Brain microvascular endothelial cell (primary cell): ENCODE data around the gene ANKRD11.

ENCODE experiments used
- DNase-seq: peaks from one replicate; pipeline ENCODE4 v3.0.0-alpha.2; 2020
- H3K27ac ChIP-seq: fragments of 250-450 bp; sonication (Bioruptor Pico); 2 replicates; pipeline ENCODE4 v1.5.1; 2020; ENCODE audit warnings: mild to moderate bottlenecking, moderate library complexity
- H3K27me3 ChIP-seq: fragments of 250-450 bp; sonication (Bioruptor Pico); replicated peaks from 2 replicates; pipeline ENCODE4 v1.5.1; 2020; ENCODE audit warnings: mild to moderate bottlenecking
- H3K36me3 ChIP-seq: fragments of 250-450 bp; sonication (Bioruptor Pico); replicated peaks from 2 replicates; pipeline ENCODE4 v1.5.1; 2020; ENCODE audit warnings: mild to moderate bottlenecking
- H3K4me3 ChIP-seq: 2 replicates; pipeline ENCODE4 v1.5.1; 2011; ENCODE audit warnings: low read depth, mild to moderate bottlenecking, control low read depth, low read length, moderate library complexity
- in situ Hi-C: cut with HindIII; loops from 2 replicates; pipeline ENCODE4 v1.10.0; 2017; ENCODE audit warnings: low sequenced_read_pairs, low pct_ligation_motif_present
- TF ChIP-seq, protein P1 (sequence below): IDR thresholded peaks from 2 replicates; pipeline ENCODE4 v1.5.1; 2011; ENCODE audit warnings: low read depth, mild to moderate bottlenecking, moderate library complexity, low read length, control low read depth, inconsistent platforms; ENCODE audit errors: missing control alignments

ANKRD11 gene

DNA sequence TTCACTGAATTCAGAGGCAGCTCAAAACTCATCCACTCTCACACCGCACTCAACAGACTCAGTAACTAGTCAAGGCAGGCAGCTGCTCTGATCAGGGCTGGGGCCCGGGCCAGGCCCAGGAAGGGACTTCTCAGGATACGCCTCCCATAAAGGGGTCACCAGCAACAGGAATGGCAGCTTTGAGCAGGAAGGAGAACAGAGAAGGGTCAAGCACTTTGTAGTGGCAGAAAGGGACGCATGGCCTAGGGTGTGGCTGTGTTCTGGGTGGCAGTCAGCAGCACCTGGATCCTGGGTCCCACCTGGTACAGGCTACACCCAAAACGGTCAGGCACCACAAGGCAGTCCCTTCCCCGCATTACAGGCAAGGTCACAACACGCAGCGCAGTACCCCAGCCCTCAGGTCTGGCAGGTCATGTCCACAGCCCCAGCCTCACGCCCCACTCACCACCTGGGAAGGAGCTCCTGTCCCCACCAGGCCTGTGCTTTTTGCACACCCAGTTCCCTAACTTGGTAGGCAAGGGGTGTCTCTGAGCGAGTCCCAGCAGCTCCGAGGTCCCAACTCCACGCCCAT, 173.2 kb downstream of the ANKRD11 start:
- Histone ChIP-seq H3K27ac (peak overlapping the region; percentile 91), H3K27me3 (no peaks in the 10 kb centered on the region), H3K4me3 (no peak overlapping the region), H3K36me3 (peaks cover 19% of the 10 kb centered on the region)
- TF ChIP-seq, protein P1, sequence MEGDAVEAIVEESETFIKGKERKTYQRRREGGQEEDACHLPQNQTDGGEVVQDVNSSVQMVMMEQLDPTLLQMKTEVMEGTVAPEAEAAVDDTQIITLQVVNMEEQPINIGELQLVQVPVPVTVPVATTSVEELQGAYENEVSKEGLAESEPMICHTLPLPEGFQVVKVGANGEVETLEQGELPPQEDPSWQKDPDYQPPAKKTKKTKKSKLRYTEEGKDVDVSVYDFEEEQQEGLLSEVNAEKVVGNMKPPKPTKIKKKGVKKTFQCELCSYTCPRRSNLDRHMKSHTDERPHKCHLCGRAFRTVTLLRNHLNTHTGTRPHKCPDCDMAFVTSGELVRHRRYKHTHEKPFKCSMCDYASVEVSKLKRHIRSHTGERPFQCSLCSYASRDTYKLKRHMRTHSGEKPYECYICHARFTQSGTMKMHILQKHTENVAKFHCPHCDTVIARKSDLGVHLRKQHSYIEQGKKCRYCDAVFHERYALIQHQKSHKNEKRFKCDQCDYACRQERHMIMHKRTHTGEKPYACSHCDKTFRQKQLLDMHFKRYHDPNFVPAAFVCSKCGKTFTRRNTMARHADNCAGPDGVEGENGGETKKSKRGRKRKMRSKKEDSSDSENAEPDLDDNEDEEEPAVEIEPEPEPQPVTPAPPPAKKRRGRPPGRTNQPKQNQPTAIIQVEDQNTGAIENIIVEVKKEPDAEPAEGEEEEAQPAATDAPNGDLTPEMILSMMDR = no peak
- no peak for DNase-seq
- in situ Hi-C loops = no loop called here

DNA sequence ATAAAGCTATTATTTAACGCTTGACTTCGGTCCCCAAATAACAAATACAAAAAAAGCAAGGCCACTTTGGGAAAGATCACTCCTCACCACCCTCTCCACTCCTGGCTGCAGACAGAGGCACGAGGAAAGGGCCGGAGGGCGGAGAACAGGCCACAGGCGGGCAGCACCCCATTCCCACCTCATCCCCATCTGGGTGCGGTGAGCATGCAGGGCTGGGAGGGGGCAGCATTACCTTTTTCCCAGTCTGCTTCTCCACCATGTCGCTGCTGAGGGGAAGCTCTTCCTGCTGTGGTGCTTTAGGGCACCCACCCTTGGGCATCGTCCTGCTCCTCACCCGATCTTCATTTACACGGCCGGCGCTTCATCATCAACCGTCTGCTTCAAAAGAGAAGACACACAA, 173.7 kb downstream of the ANKRD11 start:
- in situ Hi-C loops = no loop called here
- Histone ChIP-seq H3K36me3 (peaks cover 24% of the 10 kb centered on the region), H3K27me3 (no peaks in the 10 kb centered on the region), H3K27ac (peak overlapping the region; percentile 91), H3K4me3 (no peak overlapping the region)
- TF ChIP-seq, protein P1 = no peak
- no peak for DNase-seq

DNA sequence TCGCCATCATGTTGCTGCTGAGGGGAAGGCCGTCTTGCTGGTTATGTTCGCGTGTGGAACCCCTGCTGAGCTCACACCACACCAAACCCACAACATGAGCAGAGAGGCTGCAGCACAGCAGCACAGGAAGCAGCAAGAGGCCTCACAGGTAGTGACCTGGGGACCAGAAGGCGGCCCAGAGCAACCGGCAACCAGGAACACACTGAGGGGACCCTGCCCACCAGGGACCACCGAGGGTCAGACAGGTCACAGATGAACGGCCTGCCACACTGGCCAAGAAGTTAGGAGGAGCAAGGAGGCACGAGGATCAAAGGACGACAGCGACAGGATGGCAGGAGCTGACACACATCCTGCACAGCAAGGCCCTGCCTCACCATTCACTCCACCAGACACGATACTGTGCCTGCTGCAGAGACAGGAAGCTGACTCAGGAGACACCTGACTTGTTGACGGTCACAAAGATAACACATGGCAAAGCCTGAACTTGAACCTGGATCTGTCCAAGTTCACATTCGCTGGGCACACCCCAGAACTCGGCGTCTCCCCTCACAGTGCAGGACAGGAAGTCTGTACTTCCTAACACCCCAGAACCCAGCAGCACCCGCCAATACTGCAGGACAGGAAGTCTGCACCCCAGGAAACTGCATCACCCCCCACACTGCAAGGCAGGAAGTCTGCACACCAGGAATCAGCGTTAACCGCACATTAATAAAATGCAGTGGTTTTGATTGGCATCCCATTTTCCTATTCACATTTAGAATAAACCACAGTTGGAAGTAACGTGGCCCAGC, 174.4 kb downstream of the ANKRD11 start:
- in situ Hi-C loops = no loop called here
- peaks cover 27% of the 10 kb centered on the region for H3K36me3 ChIP-seq
- DNase-seq = peak; percentile 89
- H3K27ac ChIP-seq = peak overlapping the region; percentile 91
- TF ChIP-seq, protein P1 = no peak
- no peaks in the 10 kb centered on the region for H3K27me3 ChIP-seq
- no peak overlapping the region for H3K4me3 ChIP-seq

DNA sequence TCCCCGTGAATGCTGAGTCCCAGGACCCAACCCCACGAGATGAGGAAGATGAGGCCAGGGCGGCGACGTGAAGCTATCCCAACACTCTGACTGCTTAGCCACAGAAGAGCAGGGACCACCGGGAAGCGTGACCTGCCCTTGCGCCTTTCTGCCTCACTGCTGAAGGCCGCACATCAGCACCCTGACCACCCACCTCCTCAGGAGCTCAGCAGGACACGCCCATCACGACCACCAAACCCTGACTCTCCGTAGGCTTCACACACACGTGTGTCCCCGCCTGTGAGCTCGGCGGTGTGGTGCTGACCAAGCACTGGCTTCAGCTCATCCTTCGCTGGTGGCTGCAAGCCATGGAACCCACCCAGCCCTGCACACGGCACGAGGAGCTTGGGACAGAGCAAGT, 175.1 kb downstream of the ANKRD11 start:
- DNase-seq = no peak
- Histone ChIP-seq H3K27ac (peak overlapping the region; percentile 91), H3K36me3 (peaks cover 28% of the 10 kb centered on the region), H3K4me3 (no peak overlapping the region), H3K27me3 (no peaks in the 10 kb centered on the region)
- in situ Hi-C loops = no loop called here
- TF ChIP-seq, protein P1 = no peak

DNA sequence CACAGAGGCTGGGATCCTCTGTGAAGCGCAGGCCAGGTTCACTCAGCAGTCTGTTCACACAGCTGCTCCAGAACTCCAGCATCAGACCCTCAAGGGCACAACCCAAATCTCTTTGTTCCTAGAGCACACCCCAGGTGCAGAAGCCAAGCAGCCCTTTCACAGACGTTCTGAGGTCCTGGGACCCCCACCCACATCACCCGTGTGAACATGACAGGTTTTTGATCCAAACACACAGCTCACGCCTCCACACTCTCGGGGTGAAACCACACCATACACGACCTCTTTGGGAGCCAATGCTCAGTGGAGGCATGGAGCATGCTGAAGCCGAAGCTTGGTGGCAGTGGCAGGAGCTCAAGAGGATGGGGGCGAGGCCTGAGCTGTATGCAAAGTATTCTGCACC, 175.5 kb downstream of the ANKRD11 start:
- DNase-seq = no peak
- Histone ChIP-seq H3K27me3 (no peaks in the 10 kb centered on the region), H3K27ac (no peak overlapping the region), H3K4me3 (no peak overlapping the region), H3K36me3 (peaks cover 28% of the 10 kb centered on the region)
- in situ Hi-C loops = no loop called here
- TF ChIP-seq, protein P1 = no peak
